Stimulated activated naive CD4-positive, alpha-beta T cell (primary cell): ENCODE data around the gene PCNX3.
A peak's percentile ranks its signal among the peaks of the same experiment; 100 is the strongest.

ENCODE experiments used
- DNase-seq, 6 experiments: peaks; one replicate each; lab custom pipeline; 2025; lab: John Stamatoyannopoulos, UW

The PCNX3 gene

DNA sequence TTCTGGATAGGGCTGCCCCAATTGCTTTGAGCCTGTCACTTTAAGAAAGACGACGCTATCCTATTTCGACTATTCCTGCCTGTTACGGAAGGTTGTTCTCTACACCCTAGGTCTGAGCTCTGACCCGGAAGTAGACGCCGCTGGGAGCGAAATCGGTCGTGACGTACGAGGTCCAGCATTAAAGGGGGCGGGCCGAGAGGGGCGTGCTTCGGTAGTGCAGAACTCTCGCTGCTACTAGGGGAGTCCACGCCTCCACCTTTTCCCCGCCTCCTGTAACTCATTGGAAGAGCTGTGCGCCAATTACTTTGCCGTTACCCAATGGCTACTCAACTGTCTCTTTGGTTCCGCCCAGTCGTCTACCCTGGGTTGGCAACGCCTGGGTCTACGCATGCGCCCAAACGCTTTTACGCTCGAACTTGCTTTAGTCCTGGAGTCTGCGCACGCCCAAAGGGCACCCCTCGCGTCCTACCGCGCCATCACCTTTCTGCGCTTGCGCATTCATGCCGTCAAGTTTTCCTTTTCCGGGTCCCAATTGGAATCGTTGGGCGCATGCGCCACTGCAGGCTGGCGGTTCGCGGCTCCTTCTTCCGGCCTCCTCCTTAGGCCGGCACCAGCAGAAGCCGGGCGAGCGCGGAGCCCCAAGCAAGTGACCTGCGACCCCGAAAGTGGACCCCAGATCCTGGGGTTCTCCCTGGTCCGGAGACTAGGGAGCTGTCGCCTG lies at the start of gene PCNX3:
Gene PCNX3, plus strand, starts transcription at position 548 of the 721 bp plus-strand sequence. CDS start 536 bp downstream, outside the sequence.
- DNase-seq, result peak; percentile 100

DNA sequence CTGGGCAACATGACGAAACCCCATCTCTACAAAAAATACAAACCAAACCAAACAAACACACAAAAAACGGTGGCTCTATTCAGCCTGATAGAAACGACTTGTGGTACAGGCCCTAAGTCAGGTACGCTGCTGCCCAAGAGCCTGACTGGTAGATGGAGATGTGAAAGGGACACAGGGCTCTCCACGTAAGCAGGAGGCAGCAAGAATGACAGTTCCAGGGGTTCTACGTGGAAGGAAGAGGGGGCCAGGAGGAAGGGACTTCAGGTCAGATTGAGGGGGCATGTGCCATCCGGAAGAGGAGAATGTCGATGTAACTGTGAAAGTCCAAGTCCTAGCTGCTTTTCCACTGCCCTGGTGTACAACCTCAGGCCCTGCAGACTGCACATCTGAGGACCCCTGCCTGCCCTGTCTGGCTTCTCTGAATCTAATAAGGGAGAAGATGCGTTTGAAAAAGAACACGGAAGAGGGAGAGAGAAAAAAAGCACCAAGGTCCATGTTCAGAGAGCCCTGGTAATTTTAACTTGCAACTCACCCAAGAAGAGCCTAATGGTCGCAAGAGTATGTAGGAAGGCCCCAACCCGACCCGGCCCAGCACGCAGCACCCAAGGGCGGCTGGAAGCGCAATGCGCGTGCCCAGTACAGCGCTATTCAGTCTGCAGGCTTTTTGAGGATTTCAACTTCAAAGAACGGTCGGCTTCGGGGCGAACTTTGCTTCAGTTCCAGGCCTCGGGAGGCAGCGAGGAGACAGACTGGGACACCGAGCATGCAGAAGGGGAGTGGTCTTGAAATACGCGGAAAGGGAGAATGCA lies 46.2 kb upstream of the PCNX3 start:
- DNase-seq, result peak in 3 of 6 experiments; percentile 35 to 97 (median 87)

DNA sequence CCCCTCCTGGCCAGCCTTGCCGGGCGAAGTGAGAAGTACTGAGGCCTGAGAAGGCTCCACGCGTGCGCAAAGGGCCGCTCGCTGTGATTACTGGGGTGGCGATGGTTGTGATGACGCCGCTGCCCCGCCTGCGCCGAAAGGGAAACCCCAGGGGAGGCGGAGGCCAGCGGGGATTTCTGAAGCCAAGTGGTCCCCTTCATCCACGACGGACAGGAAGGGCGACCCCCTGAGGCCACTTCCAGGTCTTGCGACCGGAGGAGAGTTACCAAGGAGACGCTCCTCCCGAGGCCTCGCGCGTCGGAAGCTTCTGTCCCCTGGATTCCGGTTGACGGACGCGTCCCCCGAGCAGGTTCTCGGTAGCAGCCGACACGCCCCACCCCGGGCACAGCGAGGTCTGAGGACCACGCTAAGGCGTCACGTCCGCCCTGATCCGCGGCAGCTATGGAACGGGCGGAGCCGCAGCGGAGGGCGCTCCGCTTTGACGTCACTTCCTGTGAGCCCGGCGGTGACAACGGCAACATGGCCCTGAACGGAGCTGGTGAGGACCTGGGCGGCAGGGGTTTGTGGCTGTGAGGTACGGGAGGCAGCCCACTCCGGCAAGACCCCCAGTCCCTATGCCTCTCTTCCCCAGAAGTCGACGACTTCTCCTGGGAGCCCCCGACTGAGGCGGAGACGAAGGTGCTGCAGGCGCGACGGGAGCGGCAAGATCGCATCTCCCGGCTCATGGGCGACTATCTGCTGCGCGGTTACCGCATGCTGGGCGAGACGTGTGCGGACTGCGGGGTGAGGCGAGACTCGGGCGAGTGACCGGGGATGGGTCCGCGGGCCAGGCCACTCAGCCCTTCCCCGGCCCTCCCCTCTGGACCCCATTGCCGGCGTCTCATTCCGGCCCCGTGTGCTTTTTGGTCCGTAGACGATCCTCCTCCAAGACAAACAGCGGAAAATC lies 45.3 kb upstream of the PCNX3 start, which contains the start of gene ZNRD2:
Gene ZNRD2, plus strand, starts transcription at position 505 of the 946 bp plus-strand sequence. Its CDS starts 15 bp downstream, at position 520.
- peak; percentile 97 to 100 (median 98) for DNase-seq

DNA sequence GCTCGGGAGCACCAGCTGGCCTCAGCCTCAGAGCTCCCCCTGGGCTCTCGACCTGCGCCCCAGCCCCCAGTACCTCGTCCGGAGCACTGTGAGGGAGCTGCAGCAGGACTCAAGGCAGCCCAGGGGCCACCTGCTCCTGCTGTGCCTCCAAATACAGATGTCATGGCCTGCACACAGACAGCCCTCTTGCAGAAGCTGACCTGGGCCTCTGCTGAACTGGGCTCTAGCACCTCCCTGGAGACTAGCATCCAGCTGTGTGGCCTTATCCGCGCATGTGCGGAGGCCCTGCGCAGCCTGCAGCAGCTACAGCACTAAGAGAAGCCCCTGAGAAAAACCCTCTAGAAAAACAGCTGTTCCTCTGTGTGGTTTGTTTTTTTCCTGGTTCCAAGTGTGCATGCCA lies 44.2 kb upstream of the PCNX3 start:
- no peak for DNase-seq

DNA sequence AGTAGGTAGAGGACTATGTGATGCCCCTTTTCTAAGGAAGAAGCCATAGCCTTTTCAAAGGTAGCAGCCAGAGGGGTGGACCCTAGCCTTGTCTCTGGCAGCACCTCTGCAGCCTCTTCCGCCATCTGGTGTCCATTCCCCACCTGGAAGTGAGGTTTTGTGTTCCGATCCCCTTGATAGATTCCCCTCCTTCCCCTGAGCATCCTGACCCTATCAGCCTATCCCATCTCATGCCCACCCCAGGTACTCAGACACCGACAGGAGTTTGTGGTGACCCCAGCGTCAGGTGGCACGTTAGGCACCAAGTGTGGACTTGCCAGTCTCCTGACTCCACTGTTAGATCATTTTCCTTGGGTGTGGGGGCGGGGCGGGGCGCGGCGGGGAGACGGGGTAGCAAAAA lies 43.6 kb upstream of the PCNX3 start:
- no peak for DNase-seq

DNA sequence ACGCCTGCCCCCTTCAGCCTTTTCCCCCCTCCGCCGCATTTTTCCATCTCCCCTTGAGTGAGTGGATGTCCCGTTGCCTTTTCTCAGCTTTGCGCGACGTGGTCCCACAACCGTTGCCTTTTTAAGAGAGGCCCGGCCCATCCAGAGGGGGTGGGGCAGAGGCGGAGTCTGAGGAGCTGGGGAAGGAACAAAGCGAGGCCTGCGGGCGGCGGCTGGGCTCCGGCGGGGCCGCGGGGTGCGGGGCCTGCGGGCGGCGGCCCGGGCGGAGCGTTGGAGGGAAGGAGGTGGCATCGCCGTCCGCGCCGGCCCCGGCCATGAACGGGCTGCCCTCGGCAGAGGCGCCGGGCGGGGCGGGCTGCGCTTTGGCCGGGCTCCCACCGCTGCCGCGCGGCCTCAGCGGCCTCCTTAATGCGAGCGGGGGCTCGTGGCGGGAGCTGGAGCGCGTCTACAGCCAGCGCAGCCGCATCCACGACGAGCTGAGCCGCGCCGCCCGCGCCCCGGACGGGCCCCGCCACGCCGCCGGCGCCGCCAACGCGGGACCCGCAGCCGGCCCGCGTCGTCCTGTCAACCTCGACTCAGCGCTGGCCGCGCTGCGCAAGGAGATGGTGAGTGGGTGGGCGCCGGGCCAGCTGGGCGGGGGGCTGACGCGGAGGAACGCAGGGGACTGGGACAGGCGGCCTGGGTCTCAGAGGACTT lies 43.1 kb upstream of the PCNX3 start, which contains the start of gene FAM89B:
Gene FAM89B, plus strand, starts transcription at position 183 of the 696 bp plus-strand sequence. Its CDS starts 132 bp downstream, at position 315.
- peak; percentile 77 to 87 (median 83) for DNase-seq

DNA sequence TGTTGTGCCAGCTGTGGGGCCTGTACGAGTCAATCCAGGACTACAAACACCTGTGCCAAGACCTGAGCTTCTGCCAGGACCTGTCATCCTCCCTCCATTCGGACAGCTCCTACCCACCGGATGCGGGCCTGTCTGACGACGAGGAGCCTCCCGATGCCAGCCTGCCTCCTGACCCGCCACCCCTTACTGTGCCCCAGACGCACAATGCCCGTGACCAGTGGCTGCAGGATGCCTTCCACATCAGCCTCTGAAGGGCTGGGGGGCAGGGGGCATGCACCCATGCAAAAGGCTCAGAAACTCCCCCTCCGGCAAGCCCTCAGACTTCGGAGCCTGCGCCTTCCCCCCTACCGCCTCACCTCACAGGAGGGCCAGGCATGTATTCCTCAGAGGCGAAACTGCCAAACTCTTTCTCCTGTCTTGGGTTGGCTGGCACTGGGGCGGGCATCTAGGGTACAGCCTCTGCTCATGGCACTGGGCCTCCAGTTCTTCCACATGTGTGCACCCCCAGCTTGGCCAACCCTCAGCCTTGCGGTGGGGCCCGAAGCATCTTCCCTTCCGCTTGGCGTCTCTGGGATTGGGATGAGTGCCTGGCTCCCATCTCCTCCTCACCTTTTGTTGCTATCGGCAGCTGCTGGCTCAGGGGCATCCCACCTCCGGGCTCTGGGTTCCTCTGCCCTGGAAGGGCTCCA lies 42.0 kb upstream of the PCNX3 start:
- DNase-seq, result no peak

DNA sequence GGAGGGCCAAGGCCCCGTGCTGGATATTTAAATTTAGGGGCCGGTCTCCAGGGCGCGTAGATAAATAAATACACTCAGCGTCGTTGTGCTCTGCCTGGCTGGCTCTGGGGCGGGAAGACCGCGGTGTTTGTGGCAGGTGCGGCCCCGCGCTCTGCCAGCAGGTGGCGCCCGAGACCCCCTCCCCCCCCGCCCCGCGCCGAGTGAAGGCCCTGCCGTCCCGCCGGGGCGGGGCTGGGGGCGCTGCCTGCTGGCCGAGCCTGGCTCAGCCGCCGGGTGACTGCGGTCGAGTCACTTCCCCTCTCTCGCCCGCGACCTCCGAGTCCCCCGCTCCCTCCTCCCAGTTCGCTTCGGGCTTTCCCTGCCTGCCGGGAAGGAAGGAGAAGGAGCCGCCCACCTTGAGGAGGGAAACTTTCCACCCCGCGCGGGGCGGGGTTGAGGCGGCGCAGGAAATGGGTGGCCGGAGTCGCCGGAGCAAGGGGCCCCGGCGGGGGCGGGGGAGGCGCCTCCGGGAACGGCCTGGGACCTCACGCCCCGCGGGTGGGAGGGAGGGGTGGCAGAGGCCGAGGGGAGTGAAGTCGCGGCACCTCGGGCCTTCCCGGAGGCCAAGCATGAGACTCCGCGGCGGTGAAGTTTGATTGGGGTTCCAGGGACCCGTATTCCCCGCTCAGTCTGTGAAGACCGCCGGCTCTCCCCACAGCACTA lies 41.3 kb upstream of the PCNX3 start:
- DNase-seq, result peak; percentile 76 to 93 (median 85)

DNA sequence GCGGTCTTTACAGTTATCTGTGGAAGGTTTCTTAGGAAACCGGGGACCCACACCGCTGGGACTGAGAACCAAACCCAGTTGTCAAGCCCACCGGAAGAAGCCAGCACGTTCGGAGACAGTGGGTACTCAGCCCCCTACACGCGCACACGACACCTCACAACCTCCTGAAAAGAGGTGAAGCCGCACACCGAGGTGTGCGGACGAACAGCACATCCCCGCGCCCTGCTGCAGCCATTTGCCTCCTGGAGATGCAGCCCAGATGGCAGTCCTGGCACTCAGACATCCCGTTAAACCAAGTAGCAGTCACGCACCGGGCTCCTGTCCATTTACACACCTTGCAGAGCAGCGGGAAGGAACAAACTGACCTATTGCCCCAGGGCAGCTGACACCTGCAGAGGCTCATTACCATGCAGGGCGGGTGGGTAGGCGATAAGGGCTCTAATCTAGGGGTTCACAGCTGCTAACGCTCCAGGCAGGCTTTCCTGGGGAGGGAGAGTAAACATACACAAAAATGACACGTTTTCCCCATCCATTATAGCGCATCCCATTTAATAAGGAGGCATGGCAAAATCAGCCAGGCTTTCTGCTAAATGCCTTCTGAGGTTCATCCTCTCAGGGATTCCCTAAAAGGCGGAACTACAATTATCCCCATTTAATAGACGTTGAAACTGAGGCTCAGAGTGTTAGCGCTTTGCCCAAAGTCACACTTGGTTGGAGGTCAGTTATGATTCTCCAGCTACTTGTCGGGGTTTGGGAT lies 40.6 kb upstream of the PCNX3 start:
- peak in 5 of 6 experiments; percentile 56 to 70 (median 59) for DNase-seq

DNA sequence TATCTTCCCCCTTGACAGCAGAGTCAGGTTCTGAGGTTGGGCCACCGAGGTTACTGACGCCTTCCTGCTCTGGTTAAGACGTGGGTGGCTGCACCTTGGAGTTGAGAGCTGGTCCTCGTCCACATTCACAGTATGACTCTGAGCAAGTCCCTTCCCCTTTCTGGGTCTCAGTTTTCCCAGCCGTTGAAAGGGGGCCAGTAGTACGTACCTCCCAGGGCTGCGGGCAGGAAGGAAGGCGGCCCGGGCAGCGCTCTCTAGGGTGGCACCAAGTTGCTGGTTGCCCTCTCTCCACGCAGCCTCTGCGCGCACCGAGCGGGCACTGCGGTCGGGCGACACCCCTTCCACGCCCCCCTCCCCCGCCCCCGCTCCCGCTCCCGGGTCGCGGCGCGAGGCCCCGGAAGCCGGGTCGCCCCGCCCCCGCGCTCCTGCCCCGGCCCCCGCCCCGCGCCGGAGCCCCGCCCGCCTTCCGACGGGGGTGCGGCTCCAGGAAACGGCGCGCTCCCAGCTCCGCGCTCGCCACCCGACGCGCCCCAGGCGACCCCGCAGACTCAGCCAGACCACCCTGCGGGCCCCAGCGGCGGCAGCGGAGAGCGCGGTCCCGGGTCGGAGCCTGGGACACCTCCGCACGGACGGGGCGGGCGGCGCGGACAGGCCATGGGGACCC lies 39.9 kb upstream of the PCNX3 start, which contains the start of gene EHBP1L1:
Gene EHBP1L1, plus strand, starts transcription at position 486 of the 664 bp plus-strand sequence. CDS start 250 bp downstream, outside the sequence.
- DNase-seq, result peak; percentile 66 to 89 (median 78)

DNA sequence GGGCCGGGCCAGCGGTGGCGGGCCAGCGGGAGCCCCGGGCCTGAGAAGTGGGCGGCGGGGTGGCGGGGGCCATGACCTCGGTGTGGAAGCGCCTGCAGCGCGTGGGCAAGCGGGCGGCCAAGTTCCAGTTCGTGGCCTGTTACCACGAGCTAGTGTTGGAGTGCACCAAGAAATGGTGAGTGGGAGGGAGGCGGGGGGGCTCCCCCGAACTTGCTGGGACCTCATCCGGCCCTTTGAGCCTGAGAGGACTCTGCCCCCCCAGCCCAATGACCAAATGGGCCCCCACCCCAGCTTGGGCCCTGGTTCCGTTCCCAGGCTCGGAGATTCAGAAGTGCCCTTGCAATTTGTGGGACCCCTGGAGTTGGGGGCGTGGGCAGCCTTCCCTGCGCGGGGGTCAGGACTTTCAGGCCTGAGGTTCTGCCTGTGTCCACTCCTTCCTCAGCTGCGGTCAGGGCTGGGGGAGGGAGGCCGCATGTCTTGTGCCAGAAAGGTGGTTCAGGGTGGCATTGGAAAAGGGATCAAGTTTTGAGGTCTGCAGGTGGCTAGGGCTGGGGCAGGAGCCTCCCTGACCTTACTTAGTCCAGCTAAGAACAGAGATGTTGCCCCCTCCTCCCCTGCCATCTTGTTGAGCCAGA lies 39.2 kb upstream of the PCNX3 start:
- DNase-seq, result no peak

DNA sequence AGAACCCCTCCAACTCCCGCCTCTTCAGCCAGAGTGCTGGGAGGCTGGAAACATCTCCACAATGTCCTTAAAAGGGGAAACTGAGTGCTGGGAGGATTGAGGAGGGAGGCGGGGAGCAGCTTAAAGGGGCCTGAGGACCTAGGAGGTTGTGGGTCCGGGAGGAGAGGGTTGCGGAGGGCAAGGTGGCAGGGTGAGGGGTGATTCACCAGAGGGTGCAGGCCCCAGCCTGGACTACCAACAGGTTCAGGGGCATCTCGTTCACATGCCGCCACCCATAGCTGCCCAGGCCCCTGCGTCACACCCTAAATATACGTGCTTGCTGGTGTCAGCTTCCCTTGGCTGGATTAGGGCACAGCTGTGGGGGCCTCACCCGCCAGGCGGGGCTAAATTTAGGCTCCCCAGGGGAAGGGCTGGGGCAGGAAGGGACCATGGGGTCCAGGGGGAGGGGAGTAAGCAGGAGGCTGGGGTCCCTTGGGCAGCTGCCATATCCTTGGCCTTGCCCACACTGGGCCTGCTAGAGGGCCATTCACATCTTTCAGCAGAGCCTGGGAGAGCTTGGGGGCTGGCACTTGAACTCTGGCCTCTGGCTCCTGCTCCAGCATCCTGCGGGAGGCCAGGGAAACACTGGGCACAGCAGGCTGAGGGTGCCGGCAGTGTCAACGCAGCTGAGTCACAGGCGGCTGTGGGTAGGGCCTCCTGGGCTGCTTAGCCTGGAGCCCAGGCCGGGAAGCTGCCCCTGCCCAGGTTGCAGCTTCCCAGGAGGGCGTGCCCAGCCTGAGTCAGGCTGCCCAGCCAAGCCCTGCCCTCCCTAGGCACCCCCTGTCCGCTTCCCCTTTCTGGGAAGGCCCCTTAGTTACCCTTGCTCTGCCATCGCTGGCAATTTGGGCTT lies 38.5 kb upstream of the PCNX3 start:
- peak in 1 of 6 experiments; percentile 26 for DNase-seq

DNA sequence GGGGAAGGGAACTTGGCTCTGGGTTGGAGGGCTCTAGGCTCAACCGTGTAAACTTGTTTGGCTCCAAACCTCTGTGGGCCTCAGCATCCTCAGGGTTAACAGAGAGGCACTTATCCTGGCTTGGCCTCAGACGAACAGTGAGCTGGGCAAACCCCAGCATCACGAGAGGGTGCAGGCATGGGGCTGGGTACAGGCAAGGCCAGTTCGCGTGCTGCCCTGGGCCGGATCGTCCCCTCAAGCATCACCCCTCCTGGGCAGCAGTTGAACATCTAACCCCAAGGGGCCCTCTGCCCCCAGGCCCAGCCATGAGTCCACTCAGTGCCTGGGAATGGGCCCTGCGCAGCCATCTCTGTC lies 37.8 kb upstream of the PCNX3 start:
- DNase-seq, result no peak

DNA sequence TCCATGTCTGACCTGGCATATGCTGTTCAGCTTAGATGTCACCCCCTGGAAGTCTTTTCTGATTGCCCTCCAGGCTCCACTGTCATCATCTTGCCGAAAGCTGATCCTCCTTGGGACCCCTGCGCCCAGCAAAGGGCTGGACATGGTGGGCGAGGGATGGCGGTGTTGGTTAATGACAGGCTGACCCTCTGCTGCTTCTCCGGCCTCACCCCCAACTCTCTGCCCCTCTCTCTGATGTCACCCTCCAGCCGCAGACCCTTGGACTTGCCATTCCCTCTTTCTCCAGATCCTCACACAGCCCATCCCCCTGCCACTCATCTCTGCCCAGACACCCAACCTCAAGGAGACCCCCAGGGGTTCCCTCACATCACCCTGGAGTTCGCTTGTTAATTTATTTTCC lies 37.4 kb upstream of the PCNX3 start:
- DNase-seq, result no peak

DNA sequence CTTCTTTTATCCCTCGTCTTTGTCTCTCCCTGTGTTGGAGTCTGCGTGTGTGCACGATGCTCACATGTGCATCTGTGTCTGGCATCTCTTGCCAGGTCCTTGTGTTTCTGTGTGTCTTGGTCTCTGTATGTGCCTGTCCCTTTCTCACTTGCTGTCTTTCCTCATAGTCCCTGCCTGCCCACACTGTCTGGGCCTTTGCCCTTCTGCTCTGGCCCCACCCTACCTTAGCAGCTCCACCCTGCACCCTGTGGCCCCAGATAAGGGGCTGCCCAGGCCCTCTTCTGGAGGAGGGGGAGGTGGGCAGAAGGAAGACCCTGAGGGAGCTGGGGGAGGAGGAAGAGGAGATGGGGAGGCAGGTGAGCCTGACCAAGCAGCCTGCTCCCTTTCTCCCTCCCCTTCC lies 36.9 kb upstream of the PCNX3 start:
- no peak for DNase-seq

DNA sequence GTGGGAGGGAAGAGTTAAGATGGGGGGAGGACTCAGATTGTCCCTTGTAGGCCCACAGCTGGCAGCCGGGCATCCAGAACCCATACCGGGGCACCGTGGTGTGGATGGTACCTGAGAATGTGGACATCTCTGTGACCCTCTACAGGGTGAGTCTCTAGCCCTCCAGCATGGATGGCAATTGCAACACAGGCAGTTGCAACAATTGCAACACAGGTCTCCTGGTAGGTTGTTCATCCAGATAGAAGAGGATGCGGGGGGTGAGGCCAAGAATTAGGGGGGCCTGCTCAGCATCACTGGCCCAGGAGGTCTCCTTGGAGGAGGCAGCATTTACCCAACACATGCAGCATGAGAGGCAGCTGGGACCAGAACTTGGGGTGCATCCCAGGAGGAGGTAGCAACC lies 36.3 kb upstream of the PCNX3 start:
- no peak for DNase-seq
